Activated CD4-positive, CD25-positive, alpha-beta regulatory T cell treated with anti-CD3 and anti-CD28 coated beads, Interleukin-2, amount 50 U/mL, for 16 hours (primary cell): Measurements from ENCODE around the gene RFPL2.

ENCODE experiments used
- DNase-seq: peaks from one replicate; pipeline ENCODE4 v3.0.0-alpha.2; 2020; ENCODE audit warnings: low read depth, low spot score

Gene RFPL2

DNA sequence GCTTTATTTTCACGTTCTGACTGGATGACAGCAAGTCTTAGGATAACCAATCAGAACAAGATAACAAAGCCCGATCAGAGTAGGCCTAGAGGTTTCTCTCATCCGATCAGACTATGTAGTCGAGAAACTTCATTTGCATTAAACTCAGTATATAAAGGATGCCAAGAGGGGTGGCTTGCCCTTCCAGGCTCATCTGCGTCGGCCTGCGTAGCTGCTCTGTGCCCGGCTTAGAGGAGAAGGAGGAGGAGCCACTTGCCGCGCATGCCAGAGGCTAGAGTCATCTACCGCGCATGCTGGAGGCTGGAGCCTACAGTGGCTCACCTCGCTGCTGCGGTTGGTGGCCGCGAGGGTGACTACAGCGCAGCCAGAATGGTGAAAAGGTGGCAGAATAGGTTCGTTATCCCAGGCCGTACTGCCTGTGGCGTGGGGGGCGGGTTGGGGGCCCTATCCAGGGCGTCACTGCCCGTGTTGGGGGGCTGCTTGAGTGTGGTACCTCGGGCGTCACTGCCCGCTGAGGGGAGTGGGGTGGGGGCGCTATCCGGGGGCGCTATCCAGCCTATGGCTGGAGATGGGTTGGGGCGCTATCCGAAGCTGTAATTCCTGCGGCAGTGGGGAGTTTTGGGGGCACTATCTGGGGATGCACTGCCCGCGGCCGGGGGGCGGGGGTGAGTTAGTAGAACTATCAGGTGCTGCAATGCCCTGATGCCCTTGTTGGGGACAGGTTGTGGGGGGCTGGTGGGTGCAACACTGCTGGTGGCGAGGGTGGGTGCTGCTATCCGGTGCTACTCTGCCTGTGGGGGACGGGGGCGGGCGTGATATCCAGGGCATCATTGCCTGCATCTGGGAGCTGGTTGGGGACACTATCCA lies at the start of gene RFPL2:
RFPL2 (minus strand) TSS at position 218 of the 867 bp plus-strand sequence. CDS start 2,622 bp downstream, outside the sequence.
- DNase-seq, result no peak

DNA sequence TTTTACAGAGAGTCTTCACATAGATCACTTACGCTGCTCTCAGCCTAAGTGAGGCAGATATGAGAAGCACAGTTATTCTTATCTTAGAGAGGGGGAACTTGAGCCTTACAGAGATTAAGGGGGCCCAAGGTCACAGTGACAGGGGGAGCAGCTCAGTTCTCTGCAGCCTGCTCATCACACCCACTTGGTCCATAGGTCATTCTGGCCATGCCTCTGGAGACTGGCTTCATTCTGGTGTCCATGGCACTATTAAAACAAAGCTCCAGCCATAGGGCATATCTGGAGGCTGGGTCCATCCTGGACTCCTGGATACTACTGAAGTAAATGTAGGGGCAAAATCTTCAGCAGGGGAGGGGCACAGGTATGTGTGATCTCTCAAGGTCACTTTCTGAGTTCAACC lies 44.4 kb upstream of the RFPL2 start:
- no peak for DNase-seq

DNA sequence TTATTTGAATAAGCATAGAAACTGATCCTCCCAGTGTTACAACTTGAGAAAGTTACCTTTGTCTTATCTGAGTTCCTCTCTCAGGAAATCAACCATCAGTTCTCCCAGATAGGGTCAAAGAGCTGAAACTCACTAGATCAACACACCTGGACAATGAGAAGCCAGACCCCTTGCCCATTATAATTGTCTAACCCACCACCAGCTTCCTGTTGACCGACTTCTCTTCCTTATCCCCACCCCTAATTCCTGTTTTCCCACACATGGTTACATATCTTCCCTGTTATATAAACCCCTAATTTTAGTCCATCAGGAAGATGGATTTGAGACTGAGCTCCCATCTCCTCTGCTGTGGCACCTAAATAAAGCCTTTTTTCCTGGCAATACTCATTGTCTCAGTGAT lies 43.4 kb upstream of the RFPL2 start:
- no peak for DNase-seq

DNA sequence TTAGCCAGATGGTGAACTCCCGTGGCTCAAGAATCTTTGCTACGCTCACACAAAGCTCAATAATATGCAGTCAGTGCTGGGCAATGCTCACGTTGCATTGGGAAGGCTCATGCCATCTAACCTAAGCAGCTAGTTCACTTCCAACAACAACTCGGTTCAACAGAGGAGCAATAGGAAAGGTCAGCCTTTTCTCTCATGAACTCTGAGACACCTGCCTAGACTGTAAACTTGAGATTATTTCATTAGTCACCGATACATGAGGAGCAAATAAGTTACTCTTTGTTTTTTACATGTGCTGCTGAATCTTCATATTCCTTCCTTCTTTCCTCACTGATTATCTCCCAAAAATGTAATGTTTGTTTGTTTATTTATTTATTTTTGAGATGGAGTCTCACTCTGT lies 41.3 kb upstream of the RFPL2 start:
- no peak for DNase-seq

DNA sequence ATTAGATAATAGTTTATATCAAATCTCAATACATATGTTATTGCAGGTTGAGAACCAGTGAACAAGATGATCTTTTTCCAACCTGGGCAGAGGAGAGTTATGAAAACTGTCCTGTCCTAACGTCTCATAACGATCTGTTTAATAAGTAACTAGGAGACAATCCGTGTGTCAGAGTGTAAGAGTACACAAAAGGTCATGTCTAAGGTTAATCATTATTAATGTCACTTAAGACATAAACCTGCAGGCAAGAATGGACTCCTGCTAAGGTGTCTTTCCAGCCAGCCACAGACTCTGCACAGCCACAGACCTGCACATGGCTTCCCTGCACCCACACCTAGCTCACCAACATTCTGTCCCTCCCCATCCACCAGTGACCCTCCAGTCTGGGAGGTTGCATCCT lies 40.2 kb upstream of the RFPL2 start:
- no peak for DNase-seq

DNA sequence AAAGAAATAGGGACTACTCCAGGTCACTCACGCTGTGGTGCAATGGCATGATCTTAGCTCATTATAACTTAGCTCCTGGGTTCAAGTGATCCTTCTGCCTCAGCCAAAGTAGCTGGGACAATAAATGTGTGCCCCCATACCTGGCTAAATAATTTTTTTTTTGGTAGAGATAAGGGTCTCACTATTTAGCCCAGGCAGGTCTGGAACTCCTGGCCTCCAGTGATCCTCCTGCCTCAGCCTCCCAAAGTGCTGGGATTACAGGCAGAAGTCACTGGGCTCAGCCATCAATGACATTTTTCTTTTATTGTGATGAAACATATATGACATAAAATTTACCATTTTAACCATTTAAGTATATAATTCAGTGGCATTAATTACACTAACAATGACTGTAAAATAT lies 39.7 kb upstream of the RFPL2 start:
- DNase-seq, result no peak

DNA sequence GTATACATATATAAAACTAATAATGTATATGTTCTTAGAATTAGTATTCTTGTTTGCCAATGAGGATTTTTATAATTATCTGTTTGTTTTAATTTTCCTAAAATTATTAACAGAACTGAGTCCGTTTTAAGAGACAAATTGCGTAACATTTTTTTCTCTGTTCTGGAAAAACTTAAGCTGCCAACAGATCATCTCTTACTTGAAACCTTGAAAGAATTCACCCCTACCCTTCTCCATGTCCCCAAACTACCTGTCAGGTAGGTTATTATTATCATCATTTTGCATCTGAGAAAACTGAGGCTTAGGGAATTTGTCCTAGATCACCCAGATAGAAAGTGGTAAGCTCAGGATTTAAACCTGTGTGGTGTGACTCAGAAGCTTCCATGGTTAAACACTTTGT lies 35.6 kb upstream of the RFPL2 start:
- no peak for DNase-seq

DNA sequence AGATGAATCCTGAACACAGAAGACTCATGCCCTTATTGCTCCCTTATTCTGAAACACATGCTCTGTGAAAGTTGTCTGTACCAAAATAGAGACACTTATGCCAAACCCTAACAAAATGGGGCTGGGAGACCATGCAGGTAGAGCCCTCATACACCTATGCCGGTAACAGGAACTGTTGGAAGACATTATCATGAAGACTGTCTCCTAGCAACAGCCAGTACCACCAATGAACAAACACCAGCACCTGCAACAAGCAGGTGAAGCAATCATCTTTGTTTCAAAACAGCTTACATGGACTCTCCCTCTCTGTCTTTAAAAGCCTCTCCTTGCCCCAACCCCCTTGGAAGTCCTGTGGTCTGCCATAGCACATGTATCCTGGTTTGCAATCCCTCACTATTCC lies 33.0 kb upstream of the RFPL2 start:
- DNase-seq, result no peak

DNA sequence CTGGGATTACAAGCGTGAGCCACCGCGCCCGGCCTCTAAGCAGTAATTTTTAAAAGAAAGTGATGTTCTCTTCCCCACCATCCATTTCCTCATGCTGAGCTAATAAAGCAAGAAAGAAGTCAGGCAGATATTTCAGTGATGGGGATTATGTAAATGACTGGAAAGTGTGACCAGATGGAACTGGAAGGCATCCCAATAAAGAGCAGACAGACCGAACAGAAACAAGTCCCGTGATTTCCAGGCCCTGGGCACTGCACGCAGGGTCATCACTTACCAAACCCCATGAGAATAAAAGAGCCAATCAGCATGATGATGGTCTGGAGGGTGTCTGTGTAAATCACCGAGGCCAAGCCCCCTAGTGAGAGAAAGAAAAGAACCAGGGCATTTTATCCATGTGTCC lies 32.1 kb upstream of the RFPL2 start:
- no peak for DNase-seq

DNA sequence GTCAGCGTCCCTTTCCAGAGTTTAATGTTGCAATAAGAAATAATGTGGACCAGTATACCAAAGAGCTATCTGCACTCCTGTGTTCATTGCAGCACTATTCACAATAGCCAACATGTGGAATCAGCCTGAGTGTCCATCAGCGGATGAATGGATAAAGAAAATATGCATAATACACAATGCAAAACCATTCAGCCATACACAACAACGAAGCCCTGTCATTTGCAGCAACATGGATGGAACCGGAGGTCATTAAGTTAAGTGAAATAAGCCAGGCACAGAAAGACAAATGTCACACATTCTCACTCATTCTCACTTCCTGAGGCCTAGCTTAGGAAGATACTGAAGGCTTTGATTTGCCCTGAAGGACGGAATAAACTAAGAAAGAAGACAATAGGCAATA lies 28.2 kb upstream of the RFPL2 start:
- no peak for DNase-seq

DNA sequence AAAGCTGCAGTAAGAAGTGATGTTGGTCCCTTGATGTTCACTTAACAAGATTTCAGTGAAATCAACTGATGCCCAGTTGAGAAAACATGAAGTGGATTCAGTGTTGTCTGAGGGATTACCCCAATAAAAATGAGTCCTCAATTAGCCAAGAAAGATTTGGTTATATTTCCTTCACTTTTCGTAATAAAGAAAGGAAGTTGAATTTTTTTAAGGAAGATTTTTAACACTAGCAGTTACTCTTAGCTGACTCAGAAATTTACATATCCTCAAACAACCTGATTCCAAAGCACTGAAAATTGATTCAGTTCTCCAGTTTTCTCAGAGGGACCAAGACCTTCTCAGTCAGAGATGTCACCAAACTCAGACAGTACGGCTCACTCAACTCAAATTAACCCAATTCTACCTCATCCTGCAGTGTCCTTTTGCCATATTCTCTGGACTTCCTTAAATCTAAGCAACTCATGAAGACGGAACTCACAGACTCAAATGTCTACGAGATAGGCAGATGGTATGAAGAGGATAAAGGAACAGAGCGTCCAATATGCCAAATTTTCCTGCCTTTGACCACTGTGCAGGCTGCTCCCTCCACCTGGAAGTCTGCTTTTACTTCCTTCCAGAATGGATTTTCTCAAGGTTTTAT lies 27.4 kb upstream of the RFPL2 start:
- DNase-seq, result no peak

DNA sequence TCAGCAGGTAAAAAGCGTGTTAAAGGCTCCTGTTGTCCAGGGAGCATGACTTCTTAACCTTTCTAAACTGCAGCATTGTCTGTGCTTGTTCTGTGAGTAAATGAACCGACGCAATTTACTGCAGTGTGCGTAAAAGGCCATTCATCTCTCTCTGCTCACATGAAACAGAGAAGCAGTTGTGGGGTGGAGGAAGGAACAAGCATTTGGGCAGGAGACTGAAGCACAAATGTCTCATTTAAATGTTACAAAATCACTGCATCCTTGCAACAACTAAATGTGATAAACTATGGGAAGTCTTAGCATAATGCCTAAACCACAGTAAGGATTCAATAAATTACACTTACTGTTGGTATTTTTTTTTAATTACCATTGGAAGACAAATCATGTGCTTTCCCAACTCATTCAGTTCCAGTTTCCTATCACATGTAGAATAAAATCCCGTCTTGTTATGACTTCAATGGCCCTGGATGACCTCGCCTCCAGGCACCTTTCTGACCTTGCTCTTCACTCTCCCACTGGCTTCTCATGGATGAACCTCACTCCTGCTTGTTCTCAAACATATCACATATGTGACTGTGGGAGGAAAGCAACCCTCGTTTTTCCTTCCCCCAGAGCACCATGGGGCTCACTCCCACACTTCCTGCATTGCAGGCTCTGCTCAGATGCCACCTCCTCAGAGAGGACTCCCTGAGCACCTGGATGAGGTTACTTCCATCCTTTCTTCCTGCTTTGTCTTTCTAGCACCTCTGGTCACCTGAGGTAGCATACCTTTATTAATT lies 21.6 kb upstream of the RFPL2 start:
- DNase-seq, result no peak

DNA sequence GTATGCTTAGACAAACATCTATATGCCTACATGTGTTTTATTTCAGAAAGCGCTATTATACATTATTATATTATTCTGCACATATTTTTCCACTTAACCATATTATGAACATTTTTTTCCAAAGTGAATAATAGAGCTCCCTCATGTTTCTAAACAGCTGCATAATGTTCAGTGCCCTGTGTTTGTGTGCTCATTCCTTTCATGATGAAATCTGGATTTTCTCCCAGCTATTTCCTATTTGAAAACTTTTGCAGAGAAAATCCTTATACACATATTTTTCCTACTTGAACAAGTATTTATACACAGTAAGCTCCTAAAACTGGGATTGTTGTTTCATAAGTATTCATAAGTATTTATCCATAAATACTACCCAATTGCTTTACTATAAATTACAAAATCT lies 18.1 kb upstream of the RFPL2 start:
- no peak for DNase-seq

DNA sequence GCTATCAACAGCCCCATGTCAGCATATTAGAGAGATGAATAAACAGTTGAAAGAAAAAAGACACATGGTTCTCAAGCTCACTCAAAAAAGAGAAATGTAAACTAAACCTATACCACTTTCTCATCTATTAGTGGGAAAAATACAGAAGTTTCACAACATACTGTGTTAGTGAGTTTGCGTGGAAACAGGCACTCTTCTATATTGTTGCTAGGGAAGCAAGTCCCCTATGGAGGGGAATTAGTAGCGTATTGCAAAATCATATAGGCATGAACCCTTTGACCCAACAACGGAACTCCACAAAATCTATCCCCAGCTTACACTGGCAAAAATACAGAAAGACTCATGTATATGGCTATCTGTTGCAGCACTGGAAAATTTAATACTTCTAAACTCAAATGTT lies 14.2 kb upstream of the RFPL2 start:
- no peak for DNase-seq

DNA sequence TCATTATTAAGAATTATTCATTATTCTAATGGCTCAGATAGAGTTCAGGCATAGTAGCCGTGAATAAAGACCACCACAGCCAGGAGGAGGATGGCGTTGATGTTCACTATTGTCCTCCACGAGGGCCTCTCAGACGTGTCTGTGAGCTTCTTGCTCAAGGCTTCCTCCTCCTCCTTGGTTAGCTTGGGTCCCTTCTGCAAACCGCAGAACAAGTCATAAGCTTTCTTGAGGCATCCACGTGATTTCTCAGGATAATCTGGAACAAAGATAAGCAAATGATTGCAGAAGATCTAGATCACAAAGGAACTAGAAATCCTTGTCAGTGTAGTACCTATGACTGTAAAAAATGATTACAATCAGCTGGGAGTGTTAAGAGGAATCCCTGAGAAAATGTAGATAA lies 13.6 kb upstream of the RFPL2 start:
- DNase-seq, result no peak

DNA sequence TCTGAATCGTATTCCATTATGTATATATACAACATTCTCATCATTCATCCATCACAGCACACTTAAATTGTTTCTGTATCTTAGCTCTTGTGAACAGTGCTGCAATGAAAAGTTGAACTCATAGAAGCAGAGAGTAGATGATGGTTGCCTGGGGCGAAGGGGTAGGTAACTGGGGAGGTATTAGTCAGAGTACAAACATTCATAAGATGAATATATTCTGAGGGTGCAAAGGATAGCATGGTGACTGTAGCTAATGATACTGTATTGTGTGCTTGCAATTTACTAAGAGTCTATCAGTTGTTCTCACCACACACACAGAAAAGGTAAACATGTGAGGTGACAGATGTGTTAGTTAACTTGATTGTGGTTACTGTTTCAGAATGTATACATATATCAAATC lies 12.6 kb upstream of the RFPL2 start:
- DNase-seq, result no peak

DNA sequence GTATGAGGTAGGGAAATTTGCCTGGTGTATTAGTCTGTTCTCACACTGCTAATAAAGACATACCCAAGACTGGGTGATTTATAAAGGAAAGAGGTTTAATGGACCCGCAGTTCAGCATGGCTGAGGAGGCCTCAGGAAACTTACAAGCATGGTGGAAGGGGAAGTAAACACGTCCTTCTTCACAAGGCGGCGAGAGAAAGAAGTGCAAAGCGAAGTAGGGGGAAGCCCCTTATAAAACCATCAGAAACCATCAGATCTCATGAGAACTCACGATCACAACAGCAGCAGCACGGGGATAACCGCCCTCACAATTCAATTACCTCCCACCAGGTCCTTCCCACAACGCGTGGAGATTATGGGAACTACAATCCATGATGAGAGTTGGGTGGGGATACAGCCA lies 12.0 kb upstream of the RFPL2 start:
- DNase-seq, result no peak

DNA sequence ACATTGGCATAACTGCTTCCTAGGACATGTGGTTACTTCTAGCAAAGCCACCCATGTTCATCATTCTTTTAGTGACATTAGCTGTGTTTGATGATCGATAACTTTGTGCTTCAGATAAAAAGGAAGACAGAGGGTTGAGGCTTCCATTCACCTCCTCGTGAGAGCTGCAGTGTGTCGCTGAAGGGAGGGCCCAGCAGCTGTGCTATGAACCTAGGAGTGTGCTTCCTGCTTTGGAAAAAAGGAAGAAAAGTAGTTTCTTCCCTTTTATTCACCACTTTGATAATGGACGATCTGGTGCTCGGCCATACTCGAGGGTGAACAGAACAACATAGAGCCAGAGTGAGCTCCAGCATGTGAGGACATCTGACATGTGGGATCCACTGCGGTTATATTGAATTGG lies 6.1 kb upstream of the RFPL2 start:
- no peak for DNase-seq

DNA sequence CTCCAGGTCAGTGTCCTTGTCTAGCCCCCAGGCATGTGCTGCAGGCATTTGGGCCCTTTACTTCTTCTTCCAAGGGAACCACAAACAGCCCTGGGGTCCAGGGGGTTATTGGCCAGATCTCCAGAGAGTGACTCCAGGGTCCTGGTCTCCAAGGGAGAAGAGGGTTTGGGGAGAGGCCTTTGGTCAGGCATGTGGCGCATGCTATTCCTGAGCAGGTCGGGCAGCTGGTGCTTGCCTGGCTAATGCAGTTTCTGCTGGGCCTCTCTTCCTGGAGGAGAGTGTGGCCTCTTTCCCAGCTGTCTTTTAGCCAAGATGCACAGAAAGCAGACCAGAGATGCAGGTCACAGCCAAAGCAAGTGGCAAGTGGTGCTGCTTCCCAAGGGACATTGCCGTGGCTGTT lies 3.8 kb upstream of the RFPL2 start:
- DNase-seq, result no peak

DNA sequence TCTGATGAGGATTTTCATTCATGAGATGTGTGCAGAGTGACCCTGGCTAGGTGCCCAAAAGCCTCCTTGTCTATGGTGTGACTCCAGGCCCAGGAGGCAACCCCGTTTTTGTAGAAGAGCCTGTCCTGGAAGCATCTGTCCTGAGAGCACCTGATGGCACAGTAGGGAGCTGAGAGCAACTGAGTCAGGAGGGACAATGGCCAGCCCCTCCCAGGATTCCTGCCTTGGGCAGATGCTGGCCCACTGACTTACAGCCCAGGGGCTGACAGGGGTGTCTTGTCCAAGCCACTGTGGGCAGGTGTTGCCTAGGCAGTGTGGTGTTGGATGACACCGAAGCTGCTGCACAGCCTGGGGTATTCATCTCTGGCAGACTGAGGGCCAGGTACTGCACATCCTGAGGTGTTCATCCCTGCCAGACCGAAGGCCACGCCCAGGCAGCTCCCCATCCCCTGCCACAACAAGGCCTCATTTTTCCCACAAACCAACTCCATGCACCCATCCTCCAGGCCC lies 3.2 kb upstream of the RFPL2 start:
- DNase-seq, result no peak

DNA sequence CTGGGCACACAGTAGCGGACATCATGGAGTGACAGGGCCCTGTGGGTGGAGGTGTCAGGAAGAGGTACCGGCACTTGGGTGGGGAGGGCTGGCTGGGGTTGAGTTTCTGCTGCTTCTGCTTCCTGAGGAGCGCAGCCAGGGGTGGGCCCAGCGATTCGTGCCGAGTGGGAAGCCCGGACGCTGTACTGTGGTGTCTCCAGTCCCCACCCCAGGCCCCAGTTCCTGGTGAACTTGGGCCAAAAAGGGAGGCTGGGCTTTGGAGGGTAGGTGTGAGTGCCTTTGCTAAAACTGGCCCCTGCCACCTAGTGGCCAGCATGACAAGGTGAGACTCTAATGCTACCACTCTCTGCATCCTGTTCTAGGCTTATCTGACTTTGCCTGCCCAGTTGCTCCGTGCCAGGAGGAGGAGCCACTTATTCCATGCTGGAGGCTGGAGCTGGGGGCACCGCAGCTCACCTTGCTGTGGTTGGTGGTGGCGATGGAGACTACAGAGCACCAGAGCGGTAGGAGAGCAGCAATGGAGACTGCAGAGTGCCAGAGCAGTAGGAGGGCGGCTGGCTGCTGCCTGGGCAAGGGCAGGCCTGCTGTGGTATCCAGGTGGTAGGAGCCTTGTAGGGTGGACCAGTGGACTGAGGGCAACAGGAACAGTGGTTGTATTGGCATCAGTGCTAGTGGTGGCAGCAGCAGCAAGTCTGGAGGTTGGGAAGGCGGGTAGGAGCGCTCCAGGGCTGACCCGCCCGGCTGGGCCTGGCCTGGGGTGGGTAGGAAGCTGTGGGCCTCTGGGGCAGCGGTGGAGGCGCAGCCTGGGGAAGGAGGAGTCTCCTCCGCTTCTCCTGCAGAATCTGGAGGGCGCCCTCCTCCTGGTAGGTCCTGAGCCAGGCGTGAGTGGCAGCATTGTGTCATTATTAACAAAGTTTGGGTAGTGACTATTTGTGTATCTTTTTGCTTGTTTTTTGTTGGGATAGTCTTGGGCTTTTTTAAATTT lies 2.2 kb upstream of the RFPL2 start:
- no peak for DNase-seq
